ENCODE data around the gene SENP8.

The SENP8 gene

DNA sequence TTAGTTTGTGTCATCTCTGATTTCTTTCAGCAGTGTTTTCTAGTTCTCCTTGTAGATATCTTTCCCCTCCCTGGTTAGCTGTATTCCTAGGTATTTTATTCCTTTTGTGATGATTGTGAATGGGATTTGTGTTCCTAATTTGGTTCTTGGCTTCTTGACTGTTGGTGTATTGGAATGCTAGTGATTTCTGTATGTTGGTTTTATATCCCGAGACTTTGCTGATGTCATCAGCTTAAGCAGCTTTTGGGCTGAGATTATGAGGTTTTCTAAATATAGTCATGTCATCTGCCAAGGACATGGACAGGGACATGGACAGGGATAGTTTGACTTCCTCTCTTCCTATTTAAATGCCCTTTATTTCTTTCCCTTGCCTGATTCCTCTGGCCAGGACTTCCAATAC, 36.0 kb upstream of the SENP8 start:
- no peak overlapping the region for H3K4me3 ChIP-seq (ENCODE audit: low read depth, low read length)
- DNase-seq (ENCODE audit: low read depth) = no peak
- no peak for TF ChIP-seq CTCF (IDR thresholded peaks at IDR 0.05; ENCODE audit: low read depth, low read length, missing control alignments)

DNA sequence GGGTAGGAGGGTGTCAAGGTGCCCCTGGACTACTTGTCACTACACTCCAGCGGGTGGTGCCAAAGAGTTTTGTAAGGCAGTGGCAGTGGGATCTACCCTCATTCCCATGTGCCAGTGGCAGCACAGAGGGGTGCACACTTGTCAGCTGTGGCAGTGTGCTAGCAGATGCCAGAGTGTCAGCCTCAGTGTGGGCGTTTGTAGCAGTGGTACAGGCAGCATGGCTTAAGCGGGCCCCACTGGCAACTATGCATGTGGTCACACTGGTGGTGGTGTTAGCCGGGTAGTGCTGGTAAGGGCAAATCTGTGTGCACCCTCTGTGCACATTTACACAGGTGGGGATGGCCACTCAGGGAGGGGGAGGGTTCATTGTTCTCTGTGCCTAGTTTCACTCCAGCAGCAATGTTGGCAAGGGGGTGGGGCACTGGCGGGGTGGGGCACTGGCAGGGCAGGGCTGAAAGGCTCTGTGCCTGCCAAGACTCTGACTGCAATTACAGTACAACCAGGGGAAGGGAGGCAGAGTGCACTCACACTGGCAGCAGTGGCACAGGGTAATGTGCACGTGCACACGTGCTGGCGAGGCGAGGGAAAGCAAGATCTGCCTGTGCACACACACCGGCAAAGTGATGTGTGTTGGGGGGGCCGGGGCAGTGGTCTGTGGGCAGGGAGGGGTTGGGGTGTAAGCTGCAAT, 32.0 kb upstream of the SENP8 start:
- no peak for TF ChIP-seq CTCF (IDR thresholded peaks at IDR 0.05; ENCODE audit: low read depth, low read length, missing control alignments)
- DNase-seq (ENCODE audit: low read depth) = no peak
- H3K4me3 ChIP-seq (ENCODE audit: low read depth, low read length) = no peak overlapping the region

DNA sequence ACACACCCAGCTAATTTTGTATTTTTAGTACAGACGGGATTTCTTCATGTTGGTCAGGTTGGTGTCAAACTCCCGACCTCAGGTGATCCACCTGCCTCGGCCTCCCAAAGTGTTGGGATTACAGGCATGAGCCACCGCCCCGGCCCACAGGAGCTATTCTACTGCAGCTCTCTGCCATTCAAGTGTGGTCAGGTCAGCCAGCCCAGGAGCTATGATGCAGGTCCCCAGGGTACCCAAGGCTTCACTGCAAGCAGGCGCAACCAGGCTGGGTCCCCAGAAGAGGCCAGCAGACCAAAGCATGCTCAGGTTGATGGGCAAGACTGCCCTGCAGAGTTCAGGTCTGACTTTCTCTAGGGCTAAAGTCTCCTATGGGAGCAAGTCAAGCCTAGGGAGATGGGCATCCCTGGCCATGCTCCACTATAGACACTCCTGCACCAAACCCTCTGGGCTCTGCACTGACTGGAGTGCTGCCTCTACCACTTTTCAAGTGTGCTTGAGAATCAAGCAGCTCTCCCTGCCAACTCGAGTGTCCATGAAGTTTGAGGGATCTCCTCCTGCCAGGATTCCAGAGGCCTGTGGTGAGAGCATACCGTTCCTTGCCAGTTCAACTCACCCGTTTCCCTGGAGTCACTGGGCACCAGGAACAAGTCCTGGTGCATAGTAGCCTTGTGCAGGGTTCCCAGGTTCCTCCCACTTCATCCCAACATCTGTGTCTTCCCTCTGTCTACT, 31.1 kb upstream of the SENP8 start:
- no peak for TF ChIP-seq CTCF (IDR thresholded peaks at IDR 0.05; ENCODE audit: low read depth, low read length, missing control alignments)
- no peak for DNase-seq (ENCODE audit: low read depth)
- H3K4me3 ChIP-seq (ENCODE audit: low read depth, low read length) = no peak overlapping the region

GRCh38 chr15:72092006-72092405, 26.2 kb upstream of the SENP8 start:
- DNase-seq (ENCODE audit: low read depth) = no peak
- no peak for TF ChIP-seq CTCF (IDR thresholded peaks at IDR 0.05; ENCODE audit: low read depth, low read length, missing control alignments)
- H3K4me3 ChIP-seq (ENCODE audit: low read depth, low read length) = no peak overlapping the region

GRCh38 chr15:72092691-72093090, 25.5 kb upstream of the SENP8 start:
- DNase-seq (ENCODE audit: low read depth) = no peak
- no peak overlapping the region for H3K4me3 ChIP-seq (ENCODE audit: low read depth, low read length)
- no peak for TF ChIP-seq CTCF (IDR thresholded peaks at IDR 0.05; ENCODE audit: low read depth, low read length, missing control alignments)

GRCh38 chr15:72096796-72097195, 21.4 kb upstream of the SENP8 start:
- DNase-seq (ENCODE audit: low read depth) = no peak
- no peak for TF ChIP-seq CTCF (IDR thresholded peaks at IDR 0.05; ENCODE audit: low read depth, low read length, missing control alignments)
- H3K4me3 ChIP-seq (ENCODE audit: low read depth, low read length) = no peak overlapping the region

- H3K4me3 ChIP-seq (ENCODE audit: low read depth, low read length) = no peak overlapping the region
- no peak for TF ChIP-seq CTCF (IDR thresholded peaks at IDR 0.05; ENCODE audit: low read depth, low read length, missing control alignments)
- no peak for DNase-seq (ENCODE audit: low read depth)
Observed at GRCh38 chr15:72098040-72098439, 20.2 kb upstream of the SENP8 start.

Measured in GM12864 (cell line).